Muscle of leg (tissue), 11 donors: ENCODE results near the gene FAM131B. TPM values are rescaled to one million over a fixed set of nuclear protein-coding genes. Genes with fewer than 3 reads are reported as not detected.

Experiments used
- DNase-seq: peaks from one replicate; pipeline ENCODE4 v3.0.0; 2013
- H3K27ac ChIP-seq: one replicate; pipeline ENCODE4 v1.5.1; 2013; ENCODE audit warnings: mild to moderate bottlenecking, low read length, control low read depth
- H3K27me3 ChIP-seq: one replicate; pipeline ENCODE4 v1.6.1; 2013; ENCODE audit warnings: low read length; ENCODE audit not compliant: control insufficient read depth, insufficient read depth
- H3K36me3 ChIP-seq: one replicate; pipeline ENCODE4 v1.6.1; 2013; ENCODE audit warnings: low read length; ENCODE audit not compliant: control insufficient read depth, insufficient read depth
- H3K4me1 ChIP-seq: one replicate; pipeline ENCODE4 v1.6.1; 2013; ENCODE audit warnings: low read length; ENCODE audit not compliant: control insufficient read depth, insufficient read depth
- H3K4me3 ChIP-seq: one replicate; pipeline ENCODE4 v1.5.1; 2013; ENCODE audit warnings: low read length, control low read depth
- H3K9me3 ChIP-seq: replicated peaks from 2 replicates; pipeline ENCODE4 v1.6.1; 2013; ENCODE audit warnings: low read depth, low read length; ENCODE audit not compliant: control insufficient read depth
- WGBS: methylation state at CpG from one replicate; pipeline ENCODE4 v1.1.5; 2013; ENCODE audit warnings: missing lambda C conversion rate; ENCODE audit not compliant: insufficient coverage; 5-methylcytosine and 5-hydroxymethylcytosine counted together
- polyA plus RNA-seq, 8 donors: library from polyadenylated mRNA; unstranded; fragments of 120-200 nt; gene quantifications; one replicate each; pipeline versions ENCODE4 v1.2.1 to v1.2.3, GENCODE V29; 2013; ENCODE audit warnings: inconsistent platforms in 1 of 8, low replicate concordance in 1 of 8; ENCODE audit not compliant: insufficient read length in 8 of 8, insufficient read depth in 1 of 8
- total RNA-seq: library from RNA; stranded (reverse); fragments of 120-200 nt; gene quantifications from one replicate; pipeline ENCODE4 v1.2.4, GENCODE V29; 2013

The FAM131B gene
- total and polyA plus RNA-seq, 9 donors: 1.4 to 2.6 (median 2.0) TPM

- 90% methylated on average over 4 of the region's 4 CpGs for WGBS
- no peak for DNase-seq
- Histone ChIP-seq H3K9me3 (no peaks in the 10 kb centered on the region), H3K4me1 (peaks cover 24% of the 10 kb centered on the region), H3K36me3 (no peaks in the 10 kb centered on the region), H3K27me3 (no peaks in the 10 kb centered on the region), H3K4me3 (no peak overlapping the region), H3K27ac (no peak overlapping the region)
These were observed 40.8 kb downstream of the FAM131B start for GRCh38 chr7:143321734-143322133.

DNA sequence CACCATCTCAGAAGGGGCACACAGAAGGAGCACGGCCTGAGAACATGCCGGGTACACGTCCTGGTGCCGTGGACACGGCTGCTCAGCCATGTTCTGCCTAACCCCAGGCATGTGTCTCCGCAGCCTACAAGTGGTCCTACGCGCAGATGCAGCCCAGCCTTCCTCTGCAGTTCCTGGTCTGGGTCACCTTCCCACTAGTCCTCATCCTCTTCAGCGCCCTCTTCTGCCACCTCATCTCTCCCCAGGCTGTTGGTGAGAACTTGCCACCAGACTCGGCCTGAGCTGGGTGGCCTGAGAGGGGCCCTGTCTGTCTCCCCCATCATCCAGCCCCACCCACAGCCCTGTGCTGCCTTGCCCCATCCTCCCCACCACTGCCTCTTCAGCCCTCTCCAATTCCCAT, 41.3 kb downstream of the FAM131B start:
- H3K27me3 ChIP-seq: no peaks in the 10 kb centered on the region
- H3K27ac ChIP-seq: no peak overlapping the region
- H3K4me3 ChIP-seq: no peak overlapping the region
- DNase-seq: no peak
- H3K4me1 ChIP-seq: peaks cover 24% of the 10 kb centered on the region
- WGBS: 89% methylated on average over 10 of the region's 10 CpGs
- H3K9me3 ChIP-seq: no peaks in the 10 kb centered on the region
- H3K36me3 ChIP-seq: no peaks in the 10 kb centered on the region

- Histone ChIP-seq H3K4me1 (peaks cover 26% of the 10 kb centered on the region), H3K9me3 (no peaks in the 10 kb centered on the region), H3K4me3 (no peak overlapping the region), H3K27ac (no peak overlapping the region), H3K36me3 (no peaks in the 10 kb centered on the region), H3K27me3 (no peaks in the 10 kb centered on the region)
- WGBS: 64% methylated on average over 5 of the region's 9 CpGs
- DNase-seq: no peak
These were observed 41.9 kb downstream of the FAM131B start for GRCh38 chr7:143320620-143321019.

- Histone ChIP-seq H3K4me3 (no peak overlapping the region), H3K36me3 (no peaks in the 10 kb centered on the region), H3K4me1 (peaks cover 28% of the 10 kb centered on the region), H3K27ac (no peak overlapping the region), H3K9me3 (no peaks in the 10 kb centered on the region), H3K27me3 (no peaks in the 10 kb centered on the region)
- 14% methylated on average over 1 of the region's 5 CpGs for WGBS
- peak; percentile 30 for DNase-seq
These were observed 43.9 kb downstream of the FAM131B start for GRCh38 chr7:143318661-143319060.

- Histone ChIP-seq H3K9me3 (no peaks in the 10 kb centered on the region), H3K4me1 (peaks cover 13% of the 10 kb centered on the region), H3K27me3 (no peaks in the 10 kb centered on the region), H3K36me3 (no peaks in the 10 kb centered on the region), H3K27ac (no peak overlapping the region), H3K4me3 (no peak overlapping the region)
- DNase-seq: no peak
- whole genome bisulfite sequencing: 67% methylated on average over 1 of the region's 4 CpGs
These were observed 46.0 kb downstream of the FAM131B start for GRCh38 chr7:143316492-143316891.

GRCh38 chr7:143315776-143316175, 46.7 kb downstream of the FAM131B start, which contains the start of gene CLCN1:
Gene CLCN1 (plus strand): TSS chr7:143316111. CDS start chr7:143316213, 102 bp downstream.
- no peaks in the 10 kb centered on the region for H3K27me3 ChIP-seq
- no peak within 1 kb of the TSS for H3K27ac ChIP-seq
- WGBS: 93% methylated on average over 2 of the region's 5 CpGs

GRCh38 chr7:143314127-143314526, 48.4 kb downstream of the FAM131B start:
- Histone ChIP-seq H3K36me3 (no peaks in the 10 kb centered on the region), H3K9me3 (no peaks in the 10 kb centered on the region), H3K4me3 (no peak overlapping the region), H3K4me1 (peaks cover 13% of the 10 kb centered on the region), H3K27me3 (no peaks in the 10 kb centered on the region), H3K27ac (no peak overlapping the region)
- DNase-seq: no peak

More at GRCh38 chr7:143315776-143316175, 46.7 kb downstream of the FAM131B start, which contains the start of gene CLCN1:
- no peak within 1 kb of the TSS for H3K4me3 ChIP-seq
- no peaks in the 10 kb centered on the region for H3K9me3 ChIP-seq
- no peaks in the 10 kb centered on the region for H3K36me3 ChIP-seq
- H3K4me1 ChIP-seq: peaks cover 13% of the 10 kb centered on the region
- peak; percentile 29 for DNase-seq

DNA sequence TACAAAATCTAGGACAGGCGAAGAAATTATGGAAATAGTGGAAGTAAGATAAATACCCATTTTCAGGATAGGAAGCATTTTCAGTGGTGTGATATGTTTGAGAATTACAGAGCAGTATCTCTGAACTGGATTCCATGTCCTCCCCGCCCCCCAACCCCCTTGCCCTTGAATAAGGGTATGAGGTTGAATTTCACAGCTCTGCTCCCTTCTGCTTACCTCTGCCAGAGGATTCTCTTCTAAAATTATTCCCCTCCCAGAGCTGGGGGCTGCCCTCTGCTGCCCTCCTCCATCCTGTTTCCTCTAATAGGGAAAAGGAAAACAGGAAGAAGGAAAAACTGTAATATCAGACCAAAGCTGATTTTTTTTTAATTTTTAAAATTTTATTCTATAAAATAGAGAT, 53.9 kb downstream of the FAM131B start:
- Histone ChIP-seq H3K27ac (no peak overlapping the region), H3K4me1 (no peaks in the 10 kb centered on the region), H3K27me3 (no peaks in the 10 kb centered on the region), H3K36me3 (peaks cover 40% of the 10 kb centered on the region), H3K9me3 (no peaks in the 10 kb centered on the region), H3K4me3 (no peak overlapping the region)
- no peak for DNase-seq
- 100% methylated on average over 1 of the region's 2 CpGs for WGBS

DNA sequence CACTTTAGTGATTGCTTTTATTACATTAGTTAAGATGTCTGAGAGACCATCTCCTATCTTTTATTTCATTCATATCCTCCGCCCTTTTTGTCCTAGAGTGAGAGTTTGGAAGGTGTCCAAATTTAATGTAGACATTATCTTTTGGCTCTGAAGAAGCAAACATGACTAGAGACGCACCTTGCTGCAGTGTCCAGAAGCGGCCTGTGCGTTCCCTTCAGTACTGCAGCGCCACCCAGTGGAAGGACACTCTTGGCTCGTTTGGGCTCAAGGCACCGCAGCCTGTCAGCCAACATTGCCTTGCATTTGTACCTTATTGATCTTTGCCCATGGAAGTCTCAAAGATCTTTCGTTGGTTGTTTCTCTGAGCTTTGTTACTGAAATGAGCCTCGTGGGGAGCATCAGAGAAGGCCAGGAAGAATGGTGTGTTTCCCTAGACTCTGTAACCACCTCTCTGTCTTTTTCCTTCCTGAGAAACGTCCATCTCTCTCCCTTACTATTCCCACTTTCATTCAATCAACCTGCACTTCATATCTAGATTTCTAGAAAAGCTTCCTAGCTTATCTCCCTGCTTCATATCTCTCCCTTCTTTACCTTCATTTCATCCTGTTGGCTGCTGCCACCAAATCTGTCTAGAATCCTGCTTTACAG, 57.0 kb downstream of the FAM131B start:
- H3K36me3 ChIP-seq: peaks cover 65% of the 10 kb centered on the region
- no peak overlapping the region for H3K4me3 ChIP-seq
- no peak overlapping the region for H3K27ac ChIP-seq
- no peak for DNase-seq
- no peaks in the 10 kb centered on the region for H3K9me3 ChIP-seq
- no peaks in the 10 kb centered on the region for H3K4me1 ChIP-seq
- H3K27me3 ChIP-seq: no peaks in the 10 kb centered on the region
- 59% methylated on average over 8 of the region's 10 CpGs for WGBS

DNA sequence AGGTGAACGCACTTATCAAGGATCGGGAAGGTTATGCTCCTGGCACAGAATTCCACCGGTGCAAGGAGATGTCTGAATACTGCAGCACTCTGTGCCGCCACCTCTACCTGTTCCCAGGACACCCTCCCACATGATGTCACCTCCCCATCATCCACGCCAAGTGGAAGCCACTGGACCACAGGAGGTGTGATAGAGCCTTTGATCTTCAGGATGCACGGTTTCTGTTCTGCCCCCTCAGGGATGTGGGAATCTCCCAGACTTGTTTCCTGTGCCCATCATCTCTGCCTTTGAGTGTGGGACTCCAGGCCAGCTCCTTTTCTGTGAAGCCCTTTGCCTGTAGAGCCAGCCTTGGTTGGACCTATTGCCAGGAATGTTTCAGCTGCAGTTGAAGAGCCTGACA, 57.6 kb downstream of the FAM131B start:
- Histone ChIP-seq H3K27ac (no peak overlapping the region), H3K27me3 (no peaks in the 10 kb centered on the region), H3K4me1 (no peaks in the 10 kb centered on the region), H3K36me3 (peaks cover 71% of the 10 kb centered on the region), H3K9me3 (no peaks in the 10 kb centered on the region), H3K4me3 (no peak overlapping the region)
- 81% methylated on average over 2 of the region's 6 CpGs for WGBS
- no peak for DNase-seq

GRCh38 chr7:143303733-143304132, 58.8 kb downstream of the FAM131B start:
- Histone ChIP-seq H3K4me3 (no peak overlapping the region), H3K4me1 (no peaks in the 10 kb centered on the region), H3K27me3 (no peaks in the 10 kb centered on the region), H3K9me3 (no peaks in the 10 kb centered on the region), H3K27ac (no peak overlapping the region), H3K36me3 (peaks cover 75% of the 10 kb centered on the region)
- DNase-seq: no peak
- WGBS: 98% methylated on average over 8 of the region's 10 CpGs
